ENCODE data around the gene AGBL2.
"Not testable (repeated sequence)": the region's sequence is repeated elsewhere in the genome, so short reads cannot be mapped to it uniquely, and the experiment has no call there.

Gene AGBL2

DNA sequence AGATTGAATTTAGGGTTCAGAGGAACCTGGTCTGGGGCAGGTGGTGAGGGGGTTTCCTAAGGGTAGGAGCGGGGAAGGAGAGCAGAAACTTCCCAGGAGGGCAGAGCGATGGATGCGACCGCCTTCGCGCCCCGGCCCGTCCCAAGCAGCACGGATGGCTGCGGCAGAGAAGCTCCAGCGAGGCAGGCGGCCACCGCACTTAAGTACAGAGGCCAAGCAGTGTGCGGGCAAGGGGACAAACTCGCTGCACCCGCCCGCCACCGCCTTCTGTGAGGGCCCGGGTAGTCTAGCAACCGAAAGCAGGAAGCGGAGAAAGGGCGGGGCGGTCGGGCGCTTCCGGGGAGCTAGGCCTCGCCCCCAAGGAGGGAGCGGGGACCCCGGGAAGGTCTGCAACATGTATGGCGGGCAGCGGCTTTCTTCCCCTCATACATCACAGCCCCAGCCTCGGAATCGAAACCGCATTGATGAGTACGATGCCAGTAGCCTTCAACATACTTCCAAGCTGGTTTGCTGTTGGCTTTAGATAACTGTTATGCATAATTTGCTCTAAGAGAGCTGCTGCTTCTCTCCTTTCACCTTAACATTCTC is at the start of gene AGBL2:
Gene AGBL2, minus strand, starts transcription at position 288 of the 588 bp plus-strand sequence. CDS start 719 bp downstream, outside the sequence.
- no peak for FAIRE-seq

GRCh38 chr11:47759291-47759690 is 44.1 kb upstream of the AGBL2 start:
- not testable (repeated sequence) for FAIRE-seq

GRCh38 chr11:47756208-47756607 is 41.0 kb upstream of the AGBL2 start:
- FAIRE-seq, result no peak

- FAIRE-seq, result no peak
Observed at GRCh38 chr11:47750725-47751124, 35.6 kb upstream of the AGBL2 start.

- not testable (repeated sequence) for FAIRE-seq
Observed at GRCh38 chr11:47742494-47742893, 27.3 kb upstream of the AGBL2 start.

DNA sequence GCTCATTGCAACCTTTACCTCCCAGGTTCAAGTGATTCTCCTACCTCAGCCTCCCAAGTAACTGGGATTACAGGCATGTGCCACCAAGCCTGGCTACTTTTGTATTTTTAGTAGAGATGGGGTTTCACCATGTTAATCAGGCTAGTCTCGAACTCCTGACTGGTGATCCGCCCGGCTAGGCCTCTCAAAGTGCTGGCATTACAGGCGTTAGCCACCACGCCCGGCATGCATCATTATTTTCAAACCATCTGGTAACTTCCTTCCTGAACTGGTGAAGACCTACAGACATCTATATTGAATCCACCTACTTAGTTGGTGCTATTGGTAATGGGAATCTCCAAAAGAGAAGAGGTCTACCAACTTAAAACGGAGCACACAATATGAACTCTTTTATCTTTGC is 22.6 kb upstream of the AGBL2 start:
- FAIRE-seq, result not testable (repeated sequence)

DNA sequence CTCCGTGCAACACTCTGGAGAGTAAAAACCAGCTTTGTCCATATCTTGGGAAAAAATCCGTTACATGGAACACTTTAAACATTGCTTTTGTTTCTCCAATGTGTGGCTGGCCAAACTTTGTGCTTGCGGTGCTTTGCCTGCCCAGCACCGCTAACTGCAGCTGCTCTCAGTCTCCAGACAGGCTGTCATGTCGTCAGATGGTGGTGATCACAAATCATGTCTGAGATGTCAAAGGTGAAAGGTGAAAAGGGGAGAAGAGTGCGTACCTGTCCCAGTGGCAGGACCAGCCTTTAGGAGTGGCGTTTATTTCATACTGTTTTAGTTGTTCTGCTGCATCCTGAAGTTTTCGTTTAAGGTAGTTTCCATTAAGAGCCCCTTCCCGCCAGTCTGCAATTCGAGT is 17.1 kb upstream of the AGBL2 start:
- FAIRE-seq, result no peak

DNA sequence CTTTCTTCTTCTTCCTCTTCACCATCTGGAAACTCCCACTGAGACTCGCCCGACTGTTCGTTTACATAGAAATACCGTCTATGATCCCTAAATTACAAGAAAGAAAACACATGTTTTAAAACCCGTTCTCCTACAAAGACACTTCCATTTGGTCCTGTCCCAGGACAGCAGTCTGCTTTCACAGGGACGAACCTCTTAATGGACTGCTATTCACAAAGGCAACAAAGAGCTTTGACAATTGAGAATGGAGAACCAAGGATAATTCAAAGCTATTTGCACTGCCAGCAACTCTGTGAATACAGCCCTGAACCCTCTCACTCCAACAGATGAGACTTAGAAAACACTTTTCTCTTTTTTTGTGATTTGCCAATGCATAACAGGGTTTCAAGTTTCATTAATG is 16.3 kb upstream of the AGBL2 start:
- no peak for FAIRE-seq

DNA sequence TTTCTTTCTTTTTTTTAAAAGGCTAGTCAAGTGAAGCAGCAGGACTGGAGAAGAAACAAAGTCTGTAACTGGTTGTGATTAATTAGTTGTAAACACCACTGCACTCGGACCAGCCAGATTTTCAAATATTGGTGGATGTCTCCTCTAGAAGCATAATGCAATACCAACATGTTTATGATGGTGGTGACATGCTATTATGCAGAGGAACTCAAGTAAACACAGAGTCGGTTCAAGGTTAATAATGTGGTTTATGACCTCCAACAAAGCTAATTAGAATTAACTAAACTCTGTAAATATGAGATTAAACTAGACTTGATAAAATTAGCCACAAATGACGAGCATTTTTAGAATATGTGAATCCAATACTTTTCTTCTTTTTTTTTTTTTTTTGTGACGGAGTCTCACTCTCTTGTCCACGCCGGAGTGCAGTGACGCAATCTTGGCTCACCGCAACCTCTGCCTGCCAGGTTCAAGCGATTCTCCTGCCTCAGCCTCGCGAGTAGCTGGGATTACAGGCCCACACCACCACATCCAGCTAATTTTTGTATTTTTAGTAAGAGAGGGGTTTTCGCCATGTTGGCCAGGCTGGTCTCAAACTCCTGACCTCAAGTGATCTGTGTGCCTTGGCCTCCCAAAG is 11.8 kb upstream of the AGBL2 start:
- FAIRE-seq, result peak; percentile 5

DNA sequence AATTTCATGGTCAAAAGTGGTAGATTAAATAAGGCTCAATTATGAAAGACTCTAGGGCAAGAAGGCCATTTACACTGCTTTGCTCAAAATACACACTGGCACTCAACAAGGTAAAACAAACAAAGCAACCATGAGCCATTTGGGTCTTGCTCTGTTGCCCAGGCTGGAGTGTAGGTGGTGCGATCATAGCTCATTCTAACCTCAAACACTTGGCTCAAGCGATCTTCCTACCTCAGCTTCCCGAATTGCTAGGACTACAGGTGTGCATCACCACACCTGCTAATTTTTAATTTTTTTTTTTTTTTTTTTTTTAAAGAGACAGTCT is 10.9 kb upstream of the AGBL2 start:
- FAIRE-seq, result peak; percentile 68

- FAIRE-seq, result no peak
Observed at GRCh38 chr11:47725442-47726117, 10.4 kb upstream of the AGBL2 start.

- FAIRE-seq, result no peak
Observed at GRCh38 chr11:47724041-47724729, 9.0 kb upstream of the AGBL2 start.

- no peak for FAIRE-seq
Observed at GRCh38 chr11:47723041-47723440, 7.9 kb upstream of the AGBL2 start.

GRCh38 chr11:47720651-47721050 is 5.5 kb upstream of the AGBL2 start:
- FAIRE-seq, result no peak

DNA sequence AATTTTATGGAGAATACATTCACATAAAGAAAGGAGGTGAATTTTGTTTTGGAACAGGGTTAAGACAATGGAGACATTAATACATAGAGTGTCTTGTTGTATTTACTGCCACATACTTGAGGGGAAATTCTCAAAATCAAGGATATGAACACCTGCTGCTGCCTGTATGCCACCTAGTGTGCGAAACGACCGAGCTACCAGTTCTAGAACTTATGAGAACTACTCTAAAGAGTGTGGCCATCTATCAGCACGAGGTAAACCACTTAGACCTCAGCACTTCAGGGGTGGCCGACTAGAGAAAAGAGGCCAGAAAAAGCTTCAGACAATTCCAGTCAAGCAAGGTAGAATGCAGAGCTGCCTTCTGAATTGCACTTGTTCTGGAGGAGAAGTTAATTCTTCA is 1.5 kb upstream of the AGBL2 start:
- no peak for FAIRE-seq

GRCh38 chr11:47714554-47715081 is 551 bp downstream of the AGBL2 start:
- no peak for FAIRE-seq

- no peak for FAIRE-seq
Observed at GRCh38 chr11:47711816-47712215, 3.4 kb downstream of the AGBL2 start.

GRCh38 chr11:47711225-47711624 is 3.9 kb downstream of the AGBL2 start:
- no peak for FAIRE-seq

DNA sequence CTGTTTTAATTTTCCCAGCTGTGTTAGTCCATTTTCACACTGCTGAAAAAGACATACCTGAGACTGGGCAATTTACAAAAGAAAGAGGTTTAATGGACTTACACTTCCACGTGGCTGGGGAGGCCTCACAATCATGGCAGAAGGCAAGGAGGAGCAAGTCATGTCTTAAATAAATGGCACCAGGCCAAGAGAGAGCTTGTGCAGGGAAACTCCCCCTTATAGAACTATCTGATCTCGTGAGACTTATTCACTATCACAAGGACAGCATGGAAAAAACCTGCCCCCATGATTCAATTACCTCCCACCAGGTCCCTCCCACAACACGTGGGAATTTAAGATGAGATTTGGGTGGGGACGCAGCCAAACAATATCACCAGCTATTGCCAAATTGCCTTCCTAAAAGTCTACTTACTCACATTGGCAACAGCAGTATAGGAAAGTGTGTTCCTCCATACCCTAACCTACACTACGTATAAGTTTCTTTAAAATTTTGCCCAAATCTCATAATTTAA is 7.8 kb downstream of the AGBL2 start:
- not testable (repeated sequence) for FAIRE-seq

DNA sequence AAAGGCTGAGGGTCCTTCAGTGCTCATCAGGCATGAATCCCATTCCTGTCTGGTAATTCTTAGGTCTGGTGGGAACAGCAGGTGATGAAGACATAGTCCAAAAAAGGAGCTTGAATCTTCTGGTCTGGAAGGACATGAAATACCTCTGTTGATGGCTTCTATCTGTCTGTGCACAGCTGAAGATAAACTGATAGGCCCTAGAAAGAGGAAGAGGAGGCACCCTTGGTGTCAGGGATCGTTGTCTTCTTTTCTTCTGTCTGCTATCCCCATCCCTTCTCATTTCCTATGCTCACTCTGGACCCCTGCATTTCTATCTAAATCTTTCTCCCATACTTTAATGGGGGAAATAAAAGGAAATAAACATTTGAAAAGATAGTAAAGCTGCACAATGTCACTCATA is 9.4 kb downstream of the AGBL2 start:
- FAIRE-seq, result no peak

- FAIRE-seq, result no peak
Observed at GRCh38 chr11:47691979-47692378, 23.2 kb downstream of the AGBL2 start.

GRCh38 chr11:47689480-47689879 is 25.7 kb downstream of the AGBL2 start:
- no peak for FAIRE-seq

- no peak for FAIRE-seq
Observed at GRCh38 chr11:47688991-47689390, 26.2 kb downstream of the AGBL2 start.
